Gastroesophageal sphincter (tissue), 3 donors: ENCODE measurements around the gene LRRC75A.

Experiments
- EP300 ChIP-seq: sonication (generic); formaldehyde crosslinking; IDR thresholded peaks from one replicate; pipeline ENCODE4 v1.6.1; 2017; ENCODE audit warnings: antibody characterized with exemption, mild to moderate bottlenecking
- POLR2A ChIP-seq, 2 donors: fragments of 450-650 bp; IDR thresholded peaks; one replicate each; pipeline ENCODE4 v1.6.1; 2017; ENCODE audit warnings: antibody characterized with exemption in 2 of 2, mild to moderate bottlenecking in 2 of 2, moderate library complexity in 1 of 2
- TF ChIP-seq, protein P1 (sequence below), 4 experiments: fragments of 200-600 bp in 2 of 4; fragments of 450-650 bp in 2 of 4; sonication (generic) in 1 of 4; IDR thresholded peaks; one replicate each; pipeline ENCODE4 v1.5.1; 2017 to 2019; ENCODE audit warnings: antibody characterized with exemption in 4 of 4, mild to moderate bottlenecking in 2 of 4, moderate library complexity in 2 of 4

DNA sequence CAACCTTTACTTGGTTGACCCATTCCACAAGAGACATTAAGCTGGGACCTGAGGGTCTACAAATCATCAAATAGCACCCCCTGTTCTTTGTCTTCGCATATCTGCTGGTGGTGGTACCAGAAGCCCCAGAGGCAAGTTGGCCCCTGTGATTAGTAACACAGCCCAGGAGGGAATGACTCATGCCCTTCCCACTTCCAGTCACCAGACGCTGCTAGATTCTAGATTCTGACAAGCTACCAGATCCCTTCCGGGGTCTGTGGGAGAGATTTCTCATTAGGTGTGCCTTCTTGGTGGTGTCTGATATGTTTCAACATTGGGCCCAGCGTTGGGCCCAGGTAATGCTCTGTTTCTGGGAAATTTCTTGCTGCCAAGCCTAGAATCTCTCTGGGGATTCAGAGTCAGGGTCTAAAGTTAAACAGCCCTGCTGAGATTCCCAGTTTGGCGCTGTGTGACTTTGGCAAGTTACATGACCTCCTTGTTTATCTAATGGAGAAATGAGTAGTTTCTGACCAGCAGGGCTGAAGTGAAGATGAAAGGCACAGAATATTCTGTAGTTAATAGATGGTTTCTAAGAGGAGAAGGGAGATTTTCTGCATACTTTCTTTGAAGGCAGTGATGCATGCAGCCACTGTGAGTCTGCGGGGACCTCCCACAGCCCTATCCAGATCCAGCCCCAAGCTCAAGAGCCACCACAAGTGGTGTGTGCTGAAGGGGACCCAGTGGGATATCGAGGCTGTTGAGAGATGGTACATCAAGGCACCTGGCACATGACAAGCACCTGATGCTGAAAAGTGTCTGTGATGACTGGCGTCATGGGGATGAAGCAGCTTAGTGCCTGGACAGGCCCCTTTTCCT is 72.7 kb downstream of the LRRC75A start:
- TF ChIP-seq, protein P1, sequence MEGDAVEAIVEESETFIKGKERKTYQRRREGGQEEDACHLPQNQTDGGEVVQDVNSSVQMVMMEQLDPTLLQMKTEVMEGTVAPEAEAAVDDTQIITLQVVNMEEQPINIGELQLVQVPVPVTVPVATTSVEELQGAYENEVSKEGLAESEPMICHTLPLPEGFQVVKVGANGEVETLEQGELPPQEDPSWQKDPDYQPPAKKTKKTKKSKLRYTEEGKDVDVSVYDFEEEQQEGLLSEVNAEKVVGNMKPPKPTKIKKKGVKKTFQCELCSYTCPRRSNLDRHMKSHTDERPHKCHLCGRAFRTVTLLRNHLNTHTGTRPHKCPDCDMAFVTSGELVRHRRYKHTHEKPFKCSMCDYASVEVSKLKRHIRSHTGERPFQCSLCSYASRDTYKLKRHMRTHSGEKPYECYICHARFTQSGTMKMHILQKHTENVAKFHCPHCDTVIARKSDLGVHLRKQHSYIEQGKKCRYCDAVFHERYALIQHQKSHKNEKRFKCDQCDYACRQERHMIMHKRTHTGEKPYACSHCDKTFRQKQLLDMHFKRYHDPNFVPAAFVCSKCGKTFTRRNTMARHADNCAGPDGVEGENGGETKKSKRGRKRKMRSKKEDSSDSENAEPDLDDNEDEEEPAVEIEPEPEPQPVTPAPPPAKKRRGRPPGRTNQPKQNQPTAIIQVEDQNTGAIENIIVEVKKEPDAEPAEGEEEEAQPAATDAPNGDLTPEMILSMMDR (IDR thresholded peaks at IDR 0.05): no peak
- TF ChIP-seq EP300 (no peak), POLR2A (IDR thresholded peaks at IDR 0.05) (no peak)
